Measurements from ENCODE around the gene HID1.
"Not testable (repeated sequence)": the region's sequence is repeated elsewhere in the genome, so short reads cannot be mapped to it uniquely, and the experiment has no call there.

HID1 gene

DNA sequence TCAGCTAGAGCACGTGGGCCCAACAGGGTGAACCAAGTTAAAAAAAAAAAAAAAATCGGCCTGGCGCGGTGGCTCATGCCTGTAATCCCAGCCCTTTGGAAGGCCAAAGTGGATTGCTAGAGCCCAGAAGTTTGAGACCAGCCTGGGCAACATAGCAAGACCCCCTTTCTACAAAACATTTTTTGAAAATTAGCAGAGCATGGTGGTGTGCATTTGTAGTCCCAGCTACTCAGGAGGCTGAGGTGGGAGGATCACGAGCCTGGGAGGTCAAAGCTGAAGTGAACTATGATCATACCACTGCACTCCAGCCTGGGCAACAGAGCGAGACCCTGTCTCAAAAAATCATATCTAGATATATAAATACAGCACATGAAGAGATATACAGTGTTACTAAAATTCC lies 33.5 kb upstream of the HID1 start:
- H3K27me3 ChIP-seq (ENCODE audit: low read depth); in situ Hi-C loops (cut with MboI; ENCODE audit: low sequenced_read_pairs); H3K4me3 ChIP-seq; H3K4me1 ChIP-seq; H3K9me3 ChIP-seq; DNase-seq (ENCODE audit: low spot score in 2 of 2): not testable (repeated sequence)
- H3K36me3 ChIP-seq (replicated peaks): peaks cover 12% of the 10 kb centered on the region

- Histone ChIP-seq H3K4me3 (no peak overlapping the region), H3K27me3 (ENCODE audit: low read depth) (no peaks in the 10 kb centered on the region), H3K9me3 (no peaks in the 10 kb centered on the region), H3K36me3 (replicated peaks) (peaks cover 14% of the 10 kb centered on the region), H3K4me1 (no peaks in the 10 kb centered on the region)
- no peak for DNase-seq (ENCODE audit: low spot score in 2 of 2)
- in situ Hi-C loops (cut with MboI; ENCODE audit: low sequenced_read_pairs): no loop called here
These were observed 32.7 kb upstream of the HID1 start for GRCh38 chr17:75005291-75005690.

- DNase-seq (ENCODE audit: low spot score in 2 of 2): no peak
- in situ Hi-C loops (cut with MboI; ENCODE audit: low sequenced_read_pairs): no loop called here
- peaks cover 15% of the 10 kb centered on the region for H3K36me3 ChIP-seq (replicated peaks)
- H3K4me3 ChIP-seq: no peak overlapping the region
- H3K4me1 ChIP-seq: no peaks in the 10 kb centered on the region
- H3K9me3 ChIP-seq: no peaks in the 10 kb centered on the region
- no peaks in the 10 kb centered on the region for H3K27me3 ChIP-seq (ENCODE audit: low read depth)
These were observed 31.8 kb upstream of the HID1 start for GRCh38 chr17:75004371-75004770.

DNA sequence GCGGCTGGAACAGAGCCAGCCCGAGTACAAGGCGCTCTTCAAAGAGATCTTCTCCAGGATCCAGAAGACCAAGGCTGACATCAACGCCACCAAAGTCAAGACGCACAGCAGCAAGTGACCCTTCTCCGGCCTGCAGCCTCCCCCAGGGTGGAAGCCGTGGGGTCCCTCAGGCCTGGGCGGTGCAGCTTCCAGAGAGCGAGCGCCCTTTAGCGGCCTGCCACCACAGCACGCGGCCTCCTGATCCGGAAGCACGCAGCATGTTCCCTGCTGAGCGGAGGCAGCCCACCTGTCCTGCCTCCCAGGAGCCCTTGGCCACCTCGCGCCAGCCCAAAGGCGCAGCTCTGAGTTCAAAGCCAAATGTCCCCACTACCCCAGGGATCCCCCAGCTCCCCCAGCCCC lies 31.4 kb upstream of the HID1 start:
- H3K27me3 ChIP-seq (ENCODE audit: low read depth): no peaks in the 10 kb centered on the region
- in situ Hi-C loops (cut with MboI; ENCODE audit: low sequenced_read_pairs): no loop called here
- H3K9me3 ChIP-seq: no peaks in the 10 kb centered on the region
- no peaks in the 10 kb centered on the region for H3K4me1 ChIP-seq
- no peak for DNase-seq (ENCODE audit: low spot score in 2 of 2)
- peaks cover 16% of the 10 kb centered on the region for H3K36me3 ChIP-seq (replicated peaks)
- no peak overlapping the region for H3K4me3 ChIP-seq

DNA sequence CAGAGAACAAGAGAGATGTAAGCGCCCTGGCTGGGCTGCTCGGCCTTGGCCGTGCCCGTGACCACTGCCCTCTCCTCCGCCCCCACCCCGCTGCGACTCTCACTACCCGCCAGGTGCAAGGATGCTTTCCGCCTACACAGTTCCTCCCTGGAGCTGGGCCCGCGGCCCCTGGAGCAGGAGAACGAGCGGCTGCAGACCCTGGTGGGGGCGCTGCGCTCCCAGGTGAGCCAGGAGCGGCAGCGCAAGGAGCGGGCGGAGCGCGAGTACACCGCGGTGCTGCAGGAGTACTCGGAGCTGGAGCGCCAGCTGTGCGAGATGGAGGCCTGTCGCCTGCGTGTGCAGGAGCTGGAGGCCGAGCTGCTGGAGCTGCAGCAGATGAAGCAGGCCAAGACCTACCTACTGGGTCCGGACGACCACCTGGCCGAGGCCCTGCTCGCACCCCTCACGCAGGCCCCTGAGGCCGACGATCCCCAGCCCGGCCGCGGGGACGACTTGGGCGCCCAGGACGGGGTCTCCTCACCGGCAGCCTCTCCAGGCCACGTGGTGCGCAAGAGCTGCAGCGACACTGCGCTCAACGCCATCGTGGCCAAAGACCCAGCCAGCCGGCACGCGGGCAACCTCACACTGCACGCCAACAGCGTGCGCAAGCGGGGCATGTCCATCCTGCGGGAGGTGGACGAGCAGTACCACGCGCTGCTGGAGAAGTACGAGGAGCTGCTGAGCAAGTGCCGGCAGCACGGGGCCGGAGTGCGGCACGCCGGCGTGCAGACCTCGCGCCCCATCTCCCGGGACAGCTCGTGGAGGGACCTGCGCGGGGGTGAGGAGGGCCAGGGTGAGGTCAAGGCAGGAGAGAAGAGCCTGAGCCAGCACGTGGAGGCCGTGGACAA lies 30.8 kb upstream of the HID1 start:
- Histone ChIP-seq H3K9me3 (no peaks in the 10 kb centered on the region), H3K36me3 (replicated peaks) (peaks cover 16% of the 10 kb centered on the region), H3K27me3 (ENCODE audit: low read depth) (no peaks in the 10 kb centered on the region), H3K4me3 (no peak overlapping the region), H3K4me1 (no peaks in the 10 kb centered on the region)
- DNase-seq (ENCODE audit: low spot score in 2 of 2): no peak
- in situ Hi-C loops (cut with MboI; ENCODE audit: low sequenced_read_pairs): no loop called here

- no peak for DNase-seq (ENCODE audit: low spot score in 2 of 2)
- H3K27me3 ChIP-seq (ENCODE audit: low read depth): no peaks in the 10 kb centered on the region
- in situ Hi-C loops (cut with MboI; ENCODE audit: low sequenced_read_pairs): no loop called here
- peaks cover 16% of the 10 kb centered on the region for H3K36me3 ChIP-seq (replicated peaks)
- no peaks in the 10 kb centered on the region for H3K4me1 ChIP-seq
- H3K4me3 ChIP-seq: no peak overlapping the region
- no peaks in the 10 kb centered on the region for H3K9me3 ChIP-seq
These were observed 29.6 kb upstream of the HID1 start for GRCh38 chr17:75001915-75002843.

DNA sequence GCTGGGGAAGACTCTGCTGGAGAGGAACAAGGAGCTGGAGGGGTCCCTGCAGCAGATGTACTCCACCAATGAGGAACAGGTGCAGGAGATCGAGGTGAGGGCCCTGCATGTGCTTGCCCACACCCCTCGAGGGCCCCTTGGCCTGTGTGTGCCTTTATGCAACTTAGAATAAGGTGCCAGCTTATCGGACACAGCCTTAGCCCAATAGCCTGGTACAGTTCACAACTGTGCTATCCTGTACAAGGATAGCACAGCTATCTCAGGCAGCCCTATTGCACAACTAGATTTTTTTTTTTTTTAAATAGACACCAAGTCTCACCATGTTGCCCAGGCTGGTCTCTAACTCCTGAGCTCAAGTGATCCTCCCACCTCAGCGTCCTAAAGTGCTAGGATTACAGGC lies 27.0 kb upstream of the HID1 start:
- Histone ChIP-seq H3K4me3 (no peak overlapping the region), H3K9me3 (no peaks in the 10 kb centered on the region), H3K27me3 (ENCODE audit: low read depth) (no peaks in the 10 kb centered on the region), H3K4me1 (peaks cover 8% of the 10 kb centered on the region), H3K36me3 (replicated peaks) (peaks cover 16% of the 10 kb centered on the region)
- DNase-seq (ENCODE audit: low spot score in 2 of 2): no peak
- in situ Hi-C loops (cut with MboI; ENCODE audit: low sequenced_read_pairs): no loop called here

DNA sequence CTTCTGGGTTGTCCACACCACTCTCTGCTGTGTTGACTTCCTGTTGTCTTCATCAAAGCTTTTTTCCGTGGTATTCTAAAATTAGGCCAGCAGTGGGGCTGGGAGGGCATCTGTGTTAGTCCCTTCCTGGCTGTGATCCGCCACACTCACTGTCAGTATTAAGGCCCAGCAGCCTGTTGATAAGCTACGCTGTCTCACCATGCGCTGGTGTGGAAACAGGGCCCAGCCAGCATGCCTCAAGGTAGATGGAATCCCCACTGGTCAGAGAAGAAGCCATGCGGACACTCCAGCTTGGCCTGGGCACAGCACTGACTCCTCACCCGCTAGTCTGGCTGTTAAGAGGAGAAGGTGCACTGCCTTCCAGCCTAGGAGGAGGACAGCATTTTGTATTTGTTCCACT lies 26.2 kb upstream of the HID1 start:
- no peaks in the 10 kb centered on the region for H3K27me3 ChIP-seq (ENCODE audit: low read depth)
- DNase-seq (ENCODE audit: low spot score in 2 of 2): no peak
- H3K9me3 ChIP-seq: no peaks in the 10 kb centered on the region
- peaks cover 14% of the 10 kb centered on the region for H3K4me1 ChIP-seq
- peaks cover 15% of the 10 kb centered on the region for H3K36me3 ChIP-seq (replicated peaks)
- no peak overlapping the region for H3K4me3 ChIP-seq
- in situ Hi-C loops (cut with MboI; ENCODE audit: low sequenced_read_pairs): no loop called here

- no peak for DNase-seq (ENCODE audit: low spot score in 2 of 2)
- H3K4me3 ChIP-seq: no peak overlapping the region
- peaks cover 14% of the 10 kb centered on the region for H3K4me1 ChIP-seq
- peaks cover 2% of the 10 kb centered on the region for H3K36me3 ChIP-seq (replicated peaks)
- in situ Hi-C loops (cut with MboI; ENCODE audit: low sequenced_read_pairs): no loop called here
- H3K27me3 ChIP-seq (ENCODE audit: low read depth): no peaks in the 10 kb centered on the region
- no peaks in the 10 kb centered on the region for H3K9me3 ChIP-seq
These were observed 23.3 kb upstream of the HID1 start for GRCh38 chr17:74995847-74996246.

- in situ Hi-C loops (cut with MboI; ENCODE audit: low sequenced_read_pairs): no loop called here
- DNase-seq (ENCODE audit: low spot score in 2 of 2): peak in 1 of 2 experiments; percentile 54
- H3K27me3 ChIP-seq (ENCODE audit: low read depth): no peaks in the 10 kb centered on the region
- peaks cover 14% of the 10 kb centered on the region for H3K4me1 ChIP-seq
- no peaks in the 10 kb centered on the region for H3K9me3 ChIP-seq
- no peak overlapping the region for H3K4me3 ChIP-seq
- H3K36me3 ChIP-seq (replicated peaks): peaks cover 2% of the 10 kb centered on the region
These were observed 21.9 kb upstream of the HID1 start for GRCh38 chr17:74994440-74994839.

- no peak for DNase-seq (ENCODE audit: low spot score in 2 of 2)
- H3K4me3 ChIP-seq: no peak overlapping the region
These were observed 19.7 kb upstream of the HID1 start for GRCh38 chr17:74992223-74992622.

GRCh38 chr17:74990581-74991105 lies 18.1 kb upstream of the HID1 start:
- H3K9me3 ChIP-seq: no peaks in the 10 kb centered on the region
- H3K4me1 ChIP-seq: peaks cover 23% of the 10 kb centered on the region
- DNase-seq (ENCODE audit: low spot score in 2 of 2): no peak

More at GRCh38 chr17:74992223-74992622, 19.7 kb upstream of the HID1 start:
- H3K4me1 ChIP-seq: peaks cover 20% of the 10 kb centered on the region
- H3K9me3 ChIP-seq: no peaks in the 10 kb centered on the region
- H3K36me3 ChIP-seq (replicated peaks): no peaks in the 10 kb centered on the region; the same call in 1 of the 2 replicates
- H3K27me3 ChIP-seq (ENCODE audit: low read depth): no peaks in the 10 kb centered on the region
- in situ Hi-C loops (cut with MboI; ENCODE audit: low sequenced_read_pairs): no loop called here

DNA sequence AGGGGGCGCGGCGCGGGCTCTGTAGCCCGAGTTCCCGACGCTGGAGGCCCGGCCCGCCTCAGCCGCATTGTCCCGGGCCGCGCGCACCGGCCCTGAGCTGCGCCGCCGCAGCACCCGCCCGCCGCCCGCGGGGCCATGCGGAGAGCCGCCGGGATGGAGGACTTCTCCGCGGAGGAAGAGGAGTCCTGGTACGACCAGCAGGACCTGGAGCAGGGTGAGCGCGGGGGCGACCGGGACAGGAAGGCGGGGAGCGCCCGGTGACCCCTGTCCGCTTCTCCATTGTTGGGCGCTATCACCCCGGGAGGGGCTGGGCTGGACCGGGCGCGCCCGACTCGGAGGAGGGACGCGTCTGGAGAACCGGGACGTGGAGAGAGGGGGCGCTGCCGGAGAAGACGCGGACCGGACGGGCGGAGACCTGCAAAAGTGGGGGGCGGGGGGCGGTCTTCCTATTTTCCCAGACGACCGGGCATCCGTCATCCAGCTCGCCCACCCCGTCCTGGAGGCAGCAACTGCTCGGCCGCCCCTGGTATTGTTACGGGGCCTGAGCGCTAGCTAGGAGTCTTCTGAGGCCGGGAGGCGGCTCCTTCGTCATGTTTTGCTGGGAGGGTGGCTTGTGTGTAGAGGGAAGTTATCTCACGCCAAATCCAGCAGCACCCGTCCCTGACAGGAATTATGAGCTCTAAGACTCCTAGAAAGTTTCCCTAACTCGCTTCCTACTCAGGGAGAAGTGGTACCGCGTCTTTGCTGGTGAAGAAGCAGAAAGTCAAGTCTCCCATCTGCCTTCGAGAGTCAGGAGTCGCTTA lies 15.6 kb upstream of the HID1 start:
- in situ Hi-C loops (cut with MboI; ENCODE audit: low sequenced_read_pairs): no loop called here
- H3K36me3 ChIP-seq (replicated peaks): no peaks in the 10 kb centered on the region; the same call in 1 of the 2 replicates
- peaks cover 11% of the 10 kb centered on the region for H3K4me1 ChIP-seq
- H3K27me3 ChIP-seq (ENCODE audit: low read depth): no peaks in the 10 kb centered on the region
- H3K9me3 ChIP-seq: no peaks in the 10 kb centered on the region
- peak; percentile 28 to 69 for DNase-seq (ENCODE audit: low spot score in 2 of 2)
- H3K4me3 ChIP-seq: peak overlapping the region; percentile 83

More at GRCh38 chr17:74990581-74991105, 18.1 kb upstream of the HID1 start:
- Histone ChIP-seq H3K27me3 (ENCODE audit: low read depth) (no peaks in the 10 kb centered on the region), H3K36me3 (replicated peaks) (no peaks in the 10 kb centered on the region; the same call in 1 of the 2 replicates), H3K4me3 (no peak overlapping the region)
- in situ Hi-C loops (cut with MboI; ENCODE audit: low sequenced_read_pairs): no loop called here
